Measurements from ENCODE around the gene PSRC1. TPM values are rescaled to one million over a fixed set of nuclear protein-coding genes. Genes with fewer than 3 reads are reported as not detected.

PSRC1 gene
- total and polyA plus RNA-seq, 2 experiments from 2014 or later = 55.0 to 61.1 TPM

- H2AFZ ChIP-seq = no peak overlapping the region
- ATAC-seq (no peak), DNase-seq (ENCODE audit: low spot score) (no peak)
- Mint-ChIP-seq H3K4me1 (peaks cover 10% of the 10 kb centered on the region), H3K4me3 (no peak overlapping the region), H3K27me3 (ENCODE audit: insufficient read depth, low read depth, poor library complexity) (peaks cover 4% of the 10 kb centered on the region), H3K27ac (no peak overlapping the region), H3K36me3 (ENCODE audit: low read depth) (peaks cover 44% of the 10 kb centered on the region), H3K9me3 (no peaks in the 10 kb centered on the region)
- TF ChIP-seq CREB1 (CRISPR knock-in tag; IDR thresholded peaks at IDR 0.05; ENCODE audit: low read depth) = no peak
- TF ChIP-seq ZNF462 (CRISPR knock-in tag; IDR thresholded peaks at IDR 0.05) = no peak
- no peak for TF ChIP-seq ETS1 (IDR thresholded peaks at IDR 0.05)
- TF ChIP-seq EZH2 (IDR thresholded peaks at IDR 0.05; ENCODE audit: low read depth, unreplicated experiment) = no peak
- H3K9me2 ChIP-seq (ENCODE audit: insufficient read depth) = no peaks in the 10 kb centered on the region
- H3F3A ChIP-seq (replicated peaks; ENCODE audit: low read depth) = no peaks in the 10 kb centered on the region
- peaks cover 27% of the 10 kb centered on the region; the same call in 1 of the 2 replicates for H3K36me3 ChIP-seq (ENCODE audit: insufficient read depth)
- H4K20me1 ChIP-seq (replicated peaks; ENCODE audit: insufficient read depth) = no peaks in the 10 kb centered on the region
- H3K4me1 ChIP-seq (ENCODE audit: insufficient read depth) = no peaks in the 10 kb centered on the region
- no peak overlapping the region for H3K4me2 ChIP-seq
- no peak overlapping the region for H3K4me3 ChIP-seq
- no peak overlapping the region for H3K27ac ChIP-seq (ENCODE audit: low read depth)
- no peaks in the 10 kb centered on the region for H3K27me3 ChIP-seq (ENCODE audit: insufficient read depth)
- no peaks in the 10 kb centered on the region for H3K79me2 ChIP-seq (replicated peaks; ENCODE audit: insufficient read depth)
Observed at GRCh38 chr1:109315288-109315687, 32.3 kb upstream of the PSRC1 start.

GRCh38 chr1:109314795-109315194, 31.9 kb upstream of the PSRC1 start:
- H3K9me3 Mint-ChIP-seq = no peaks in the 10 kb centered on the region
- Histone ChIP-seq H3K79me2 (replicated peaks; ENCODE audit: insufficient read depth) (no peaks in the 10 kb centered on the region), H4K20me1 (replicated peaks; ENCODE audit: insufficient read depth) (no peaks in the 10 kb centered on the region), H3F3A (replicated peaks; ENCODE audit: low read depth) (no peaks in the 10 kb centered on the region), H3K27ac (ENCODE audit: low read depth) (no peak overlapping the region), H3K4me3 (no peak overlapping the region), H2AFZ (no peak overlapping the region), H3K27me3 (ENCODE audit: insufficient read depth) (no peaks in the 10 kb centered on the region), H3K9me2 (ENCODE audit: insufficient read depth) (no peaks in the 10 kb centered on the region), H3K36me3 (ENCODE audit: insufficient read depth) (peaks cover 22% of the 10 kb centered on the region; the same call in 1 of the 2 replicates), H3K4me2 (no peak overlapping the region), H3K4me1 (ENCODE audit: insufficient read depth) (no peaks in the 10 kb centered on the region)
- no peak overlapping the region for H3K4me3 Mint-ChIP-seq
- peaks cover 6% of the 10 kb centered on the region for H3K4me1 Mint-ChIP-seq
- peaks cover 4% of the 10 kb centered on the region for H3K27me3 Mint-ChIP-seq (ENCODE audit: insufficient read depth, low read depth, poor library complexity)
- no peak overlapping the region for H3K27ac Mint-ChIP-seq
- peaks cover 40% of the 10 kb centered on the region for H3K36me3 Mint-ChIP-seq (ENCODE audit: low read depth)
- ATAC-seq = no peak
- no peak for DNase-seq (ENCODE audit: low spot score)
- TF ChIP-seq EZH2phosphoT487 (IDR thresholded peaks at IDR 0.05; ENCODE audit: unreplicated experiment) (no peak), NANOG (IDR thresholded peaks at IDR 0.05; ENCODE audit: borderline replicate concordance) (no peak), ZNF331 (CRISPR knock-in tag; IDR thresholded peaks at IDR 0.05; ENCODE audit: low read depth) (no peak), POLR2AphosphoS5 (IDR thresholded peaks at IDR 0.05; ENCODE audit: low read depth) (no peak), JUNB (IDR thresholded peaks at IDR 0.05; ENCODE audit: unreplicated experiment) (no peak), ZNF114 (CRISPR knock-in tag; IDR thresholded peaks at IDR 0.05) (no peak), ETS1 (IDR thresholded peaks at IDR 0.05) (no peak), REST (IDR thresholded peaks at IDR 0.05; ENCODE audit: unreplicated experiment) (no peak)

Measured in GM23338 (cell line).